GM04504 (cell line): Measurements from ENCODE around the gene PSMC3.

Experiments
- DNase-seq: peaks from one replicate; pipeline ENCODE4 v3.0.0-alpha.2; 2012; ENCODE audit warnings: low read depth

The PSMC3 gene

GRCh38 chr11:47394050-47394321, 32.3 kb downstream of the PSMC3 start:
- no peak for DNase-seq

- DNase-seq = peak; percentile 35
Measured at GRCh38 chr11:47393163-47394049, 32.8 kb downstream of the PSMC3 start.

- no peak for DNase-seq
Measured at GRCh38 chr11:47392546-47393162, 33.6 kb downstream of the PSMC3 start.

DNA sequence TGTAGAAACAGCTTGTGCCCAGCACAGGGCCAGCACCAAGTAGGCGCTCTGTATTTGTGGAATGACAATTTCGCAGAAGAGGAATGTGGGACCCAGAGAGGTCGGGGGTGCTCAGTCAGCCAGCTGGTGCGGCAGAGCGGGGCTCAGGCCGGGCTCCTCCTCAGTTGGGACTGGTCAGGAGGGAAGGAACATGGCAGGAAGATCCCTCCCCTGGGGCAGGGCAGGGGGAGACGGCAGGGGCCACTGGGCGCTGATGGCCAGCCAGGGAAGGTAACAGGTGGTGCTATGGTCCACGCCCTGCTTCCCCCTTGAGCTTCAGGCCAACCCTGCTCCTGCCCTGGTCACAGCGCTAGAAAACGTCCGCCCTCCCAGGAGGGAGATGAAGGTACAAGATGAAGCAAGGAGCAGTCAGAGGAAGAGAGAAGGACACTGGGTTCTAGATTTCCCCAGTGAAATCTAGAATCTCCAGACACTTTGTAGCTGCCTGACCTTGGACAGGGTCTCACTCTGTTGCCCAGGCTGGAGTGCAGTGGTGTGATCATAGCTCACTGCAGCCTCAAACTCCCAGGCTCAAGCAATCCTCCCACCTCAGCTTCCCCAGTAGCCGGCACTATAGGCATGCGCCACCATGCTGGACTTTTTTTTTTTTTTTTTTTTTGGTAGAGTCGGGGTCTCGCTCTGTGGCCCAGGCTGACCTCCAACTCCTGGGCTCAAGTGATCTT, 34.4 kb downstream of the PSMC3 start:
- DNase-seq = no peak

- no peak for DNase-seq
Measured at GRCh38 chr11:47391077-47391583, 35.1 kb downstream of the PSMC3 start.

DNA sequence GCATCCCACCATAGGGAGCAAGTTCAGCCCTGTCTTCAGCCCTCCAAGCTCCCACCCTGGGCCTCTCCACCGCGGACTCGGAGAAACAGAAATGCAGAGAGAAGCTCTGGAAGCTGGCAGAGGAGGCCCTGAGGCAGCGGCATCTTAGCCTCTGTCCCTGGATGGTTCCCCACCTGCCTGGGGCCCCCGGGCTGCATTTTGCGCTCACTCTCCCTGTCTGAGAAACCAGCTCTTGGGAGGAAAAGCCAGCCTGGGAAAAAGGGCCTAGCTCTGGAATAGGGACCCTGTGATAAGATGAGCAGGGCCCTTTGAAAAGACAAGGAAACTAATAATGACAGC, 35.8 kb downstream of the PSMC3 start:
- DNase-seq = no peak

DNA sequence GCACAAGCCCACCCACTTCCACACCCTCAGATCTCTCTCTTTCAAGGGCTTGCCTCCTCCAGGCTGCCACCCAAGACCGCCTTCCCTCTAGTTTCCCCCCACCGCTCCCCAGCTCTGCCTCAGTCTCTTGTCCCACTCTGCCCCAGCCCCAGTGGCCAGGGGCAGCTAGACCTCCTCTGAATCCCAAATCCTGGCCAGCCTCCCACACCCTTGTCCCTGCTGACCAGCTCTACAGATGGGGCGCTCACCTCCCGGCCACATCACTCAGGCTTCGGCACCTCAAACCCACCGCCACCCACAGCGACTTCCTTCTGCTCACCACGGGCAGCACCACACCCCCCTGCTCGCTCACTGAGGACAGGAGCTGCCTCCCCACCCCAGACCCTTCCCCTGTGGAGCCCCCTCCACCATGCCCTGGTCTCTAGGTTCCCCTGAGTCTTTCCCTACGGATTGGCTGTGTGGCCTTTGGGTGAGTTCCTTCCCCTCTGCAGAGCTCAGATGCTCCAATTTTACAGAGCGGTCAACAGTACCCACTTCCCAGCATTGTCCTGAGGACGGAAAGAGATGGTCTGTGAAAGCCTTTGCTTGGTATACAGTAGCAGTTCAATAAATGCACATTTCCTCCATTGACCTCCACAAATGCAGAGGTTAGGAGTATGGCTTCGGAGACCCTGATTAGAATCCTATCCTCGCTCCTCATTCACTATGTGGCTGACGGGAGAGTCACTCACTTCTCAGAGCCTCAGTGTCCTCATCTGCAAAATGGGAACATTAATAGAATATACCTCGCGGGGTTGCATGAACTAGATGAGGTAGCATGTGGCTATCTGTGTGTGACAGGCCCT, 36.4 kb downstream of the PSMC3 start:
- DNase-seq = no peak

GRCh38 chr11:47388697-47389576, 37.3 kb downstream of the PSMC3 start:
- no peak for DNase-seq

DNA sequence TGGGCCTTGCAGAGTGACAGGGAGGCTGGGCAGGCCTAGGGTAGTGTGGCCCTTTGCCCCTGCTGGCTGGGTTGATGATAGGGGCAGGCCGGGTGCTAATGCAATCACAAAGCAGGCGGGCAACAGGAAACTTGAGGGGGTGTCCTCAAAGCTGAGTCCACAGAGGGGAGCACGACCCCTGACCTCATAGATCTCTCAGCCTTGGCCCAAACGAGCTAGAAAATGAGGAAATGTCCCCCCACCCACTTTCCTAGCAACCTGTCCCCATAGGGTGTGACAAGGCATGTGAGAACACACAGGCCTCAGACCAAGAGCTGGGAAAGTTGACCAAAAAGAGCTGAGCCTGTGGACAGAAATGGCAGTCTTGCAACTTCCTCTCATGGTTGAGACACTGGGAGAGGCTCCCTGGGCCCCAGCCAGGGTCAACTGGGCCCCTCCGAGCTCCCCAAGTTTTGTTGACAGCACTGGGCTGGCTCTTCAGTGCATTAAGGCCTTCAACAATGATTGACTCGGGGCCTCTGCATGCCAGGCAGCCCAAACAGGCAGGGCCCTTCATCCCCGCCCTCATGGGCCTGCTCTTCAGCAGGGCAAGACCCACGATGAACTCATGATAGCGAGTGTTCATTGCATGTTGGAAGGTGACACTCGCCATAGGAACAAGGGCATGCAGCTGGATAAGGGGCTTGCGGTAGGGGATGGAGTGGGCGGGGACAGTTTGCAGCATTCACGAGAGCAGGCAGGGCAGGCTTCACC, 38.1 kb downstream of the PSMC3 start:
- no peak for DNase-seq

GRCh38 chr11:47384498-47384897, 41.7 kb downstream of the PSMC3 start:
- no peak for DNase-seq

DNA sequence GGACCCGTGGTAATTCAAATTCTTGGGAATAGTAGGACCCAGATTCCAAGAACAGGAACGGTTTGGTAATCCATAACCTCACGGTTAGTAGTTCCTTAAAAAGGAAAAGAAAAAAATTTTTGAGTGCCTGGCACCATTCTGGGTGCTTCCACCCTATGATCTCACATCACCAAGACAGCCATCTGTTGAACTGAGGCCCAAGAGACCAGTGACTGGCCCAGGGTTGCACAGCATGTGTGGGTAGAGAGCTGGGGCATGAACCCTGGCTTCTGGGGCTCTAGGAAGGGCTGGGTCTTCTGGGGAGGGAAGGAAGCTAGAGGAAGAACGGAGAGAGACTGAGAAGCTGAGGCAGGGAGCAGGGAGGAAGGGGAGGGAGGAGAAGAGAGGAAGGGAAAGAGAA, 43.2 kb downstream of the PSMC3 start:
- DNase-seq = no peak

- no peak for DNase-seq
Measured at GRCh38 chr11:47380078-47380477, 46.2 kb downstream of the PSMC3 start.

- no peak for DNase-seq
Measured at GRCh38 chr11:47379317-47379716, 46.9 kb downstream of the PSMC3 start.

GRCh38 chr11:47378836-47379170, 47.4 kb downstream of the PSMC3 start:
- no peak for DNase-seq

DNA sequence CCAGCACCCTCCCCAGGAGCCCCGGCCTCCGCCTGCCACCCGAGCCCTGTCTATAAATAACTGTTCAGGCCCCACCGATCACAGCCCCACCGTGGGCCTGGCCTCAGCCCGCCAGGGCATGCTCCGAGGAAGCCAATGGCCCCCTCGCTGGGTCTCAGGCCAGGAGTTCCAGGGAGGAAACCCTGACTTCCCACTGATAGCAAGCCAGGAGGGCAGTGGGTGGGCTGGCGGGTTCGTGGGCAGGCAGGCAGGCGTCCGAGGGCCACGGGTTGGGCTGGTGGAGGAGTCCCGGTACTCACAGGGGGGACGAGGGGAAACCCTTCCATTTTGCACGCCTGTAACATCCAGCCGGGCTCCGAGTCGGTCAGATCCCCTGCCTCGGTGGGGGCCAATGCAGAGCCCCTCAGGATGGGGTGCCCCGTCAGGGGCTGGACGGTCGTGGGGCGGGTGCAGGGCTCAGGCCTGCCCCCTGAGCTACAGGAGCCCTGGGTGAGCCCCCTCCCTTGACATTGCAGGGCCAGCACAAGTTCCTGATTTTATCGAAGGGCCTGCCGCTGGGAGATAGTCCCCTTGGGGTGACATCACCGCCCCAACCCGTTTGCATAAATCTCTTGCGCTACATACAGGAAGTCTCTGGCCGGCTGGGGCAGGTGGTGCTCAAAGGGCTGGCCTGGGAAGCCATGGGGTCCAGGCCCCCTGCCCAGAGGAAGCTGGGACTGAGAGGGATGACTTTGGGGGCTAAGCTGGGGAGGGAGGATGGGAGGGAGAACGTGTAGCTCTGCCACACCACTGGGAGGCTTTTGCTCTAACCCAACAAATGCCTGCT, 48.0 kb downstream of the PSMC3 start, which contains the start of gene SPI1:
SPI1 (minus strand) TSS at position 538 of the 826 bp plus-strand sequence; CDS start at position 344, 194 bp downstream.
- no peak for DNase-seq

DNA sequence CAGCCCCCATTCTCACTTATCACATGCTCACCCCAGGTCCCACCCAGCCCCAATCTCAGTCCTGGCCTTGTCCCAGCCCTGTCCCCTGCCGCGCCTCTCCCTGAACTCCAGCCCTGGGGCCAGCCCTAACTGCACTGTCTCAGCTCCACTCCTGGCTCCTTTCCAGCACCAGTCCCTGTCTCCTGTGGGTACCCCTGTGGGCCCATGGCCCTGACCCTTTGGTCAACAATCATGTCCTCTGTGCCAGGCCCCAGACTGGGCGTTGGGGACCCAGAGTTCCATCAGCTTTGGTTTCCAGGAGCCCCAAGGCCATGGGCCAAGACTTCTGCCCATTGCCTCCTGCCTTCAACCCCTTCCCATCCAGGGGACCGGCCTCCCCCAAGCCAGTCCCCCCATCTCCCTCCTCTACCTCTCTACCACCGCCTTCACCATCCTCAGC, 48.6 kb downstream of the PSMC3 start:
- no peak for DNase-seq

- no peak for DNase-seq
Measured at GRCh38 chr11:47376525-47377371, 49.5 kb downstream of the PSMC3 start.

GRCh38 chr11:47376107-47376524, 50.1 kb downstream of the PSMC3 start:
- no peak for DNase-seq
